Breast epithelium (tissue), 3 donors: ENCODE measurements around the gene SEM1.

Source experiments
- POLR2A ChIP-seq: fragments of 450-650 bp; IDR thresholded peaks from one replicate; pipeline ENCODE4 v1.6.1; 2016; ENCODE audit warnings: antibody characterized with exemption, mild to moderate bottlenecking, moderate library complexity
- TF ChIP-seq, protein P1 (sequence below), 3 donors: fragments of 450-650 bp; IDR thresholded peaks; one replicate each; pipeline ENCODE4 v1.5.1; 2016 to 2017; ENCODE audit warnings: antibody characterized with exemption in 3 of 3, mild to moderate bottlenecking in 3 of 3, moderate library complexity in 3 of 3

DNA sequence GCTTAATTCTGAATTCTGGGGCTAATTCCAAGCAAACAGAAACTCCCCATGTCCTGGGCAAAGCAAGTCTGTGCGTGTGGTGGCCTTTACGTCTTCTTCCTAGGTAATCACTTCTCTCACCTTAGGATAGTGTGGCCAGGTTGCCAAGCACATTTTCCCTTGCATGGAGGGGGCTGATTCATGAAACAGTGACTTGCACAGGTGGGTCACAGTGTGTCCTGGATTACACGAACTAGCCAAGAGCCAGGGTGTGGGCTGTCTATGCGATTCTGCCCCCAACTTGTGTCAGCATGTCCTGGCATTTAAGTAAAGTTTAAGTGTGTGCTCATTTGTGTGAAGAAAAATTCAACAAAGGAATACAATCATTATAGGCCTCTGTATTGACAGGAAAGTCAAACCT lies 18.5 kb upstream of the SEM1 start:
- no peak for TF ChIP-seq POLR2A
- TF ChIP-seq, protein P1, sequence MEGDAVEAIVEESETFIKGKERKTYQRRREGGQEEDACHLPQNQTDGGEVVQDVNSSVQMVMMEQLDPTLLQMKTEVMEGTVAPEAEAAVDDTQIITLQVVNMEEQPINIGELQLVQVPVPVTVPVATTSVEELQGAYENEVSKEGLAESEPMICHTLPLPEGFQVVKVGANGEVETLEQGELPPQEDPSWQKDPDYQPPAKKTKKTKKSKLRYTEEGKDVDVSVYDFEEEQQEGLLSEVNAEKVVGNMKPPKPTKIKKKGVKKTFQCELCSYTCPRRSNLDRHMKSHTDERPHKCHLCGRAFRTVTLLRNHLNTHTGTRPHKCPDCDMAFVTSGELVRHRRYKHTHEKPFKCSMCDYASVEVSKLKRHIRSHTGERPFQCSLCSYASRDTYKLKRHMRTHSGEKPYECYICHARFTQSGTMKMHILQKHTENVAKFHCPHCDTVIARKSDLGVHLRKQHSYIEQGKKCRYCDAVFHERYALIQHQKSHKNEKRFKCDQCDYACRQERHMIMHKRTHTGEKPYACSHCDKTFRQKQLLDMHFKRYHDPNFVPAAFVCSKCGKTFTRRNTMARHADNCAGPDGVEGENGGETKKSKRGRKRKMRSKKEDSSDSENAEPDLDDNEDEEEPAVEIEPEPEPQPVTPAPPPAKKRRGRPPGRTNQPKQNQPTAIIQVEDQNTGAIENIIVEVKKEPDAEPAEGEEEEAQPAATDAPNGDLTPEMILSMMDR (IDR thresholded peaks at IDR 0.05): no peak
